IPS-20b (cell line): ENCODE results near the gene C11orf16.
"Not testable (repeated sequence)": the region's sequence is repeated elsewhere in the genome, so short reads cannot be mapped to it uniquely, and the experiment has no call there.

ENCODE experiments used
- H3K27ac ChIP-seq: one replicate; pipeline ENCODE4 v1.5.1; 2013; ENCODE audit warnings: low read length
- H3K27me3 ChIP-seq: 2 replicates; pipeline ENCODE4 v1.6.1; 2013; ENCODE audit warnings: mild to moderate bottlenecking, low read length, inconsistent platforms; ENCODE audit not compliant: insufficient read depth
- H3K36me3 ChIP-seq: 2 replicates; pipeline ENCODE4 v1.6.1; 2013; ENCODE audit warnings: low read depth, mild to moderate bottlenecking, inconsistent platforms, low read length, moderate library complexity; ENCODE audit not compliant: insufficient read depth
- H3K4me1 ChIP-seq: 2 replicates; pipeline ENCODE4 v1.6.1; 2013; ENCODE audit warnings: mild to moderate bottlenecking, control low read depth, inconsistent platforms, low read length, moderate library complexity; ENCODE audit not compliant: insufficient read depth
- H3K4me3 ChIP-seq: 2 replicates; pipeline ENCODE4 v1.5.1; 2013; ENCODE audit warnings: mild to moderate bottlenecking, low read length, inconsistent platforms
- H3K9ac ChIP-seq: 2 replicates; pipeline ENCODE4 v1.6.1; 2013; ENCODE audit warnings: low read depth, mild to moderate bottlenecking, inconsistent platforms, low read length, moderate library complexity
- H3K9me3 ChIP-seq: 2 replicates; pipeline ENCODE4 v1.6.1; 2013; ENCODE audit warnings: mild to moderate bottlenecking, low read depth, low read length, inconsistent platforms; ENCODE audit not compliant: insufficient read depth

C11orf16 gene

GRCh38 chr11:8910649-8911026 is 22.1 kb downstream of the C11orf16 start:
- peak overlapping the region; percentile 82 for H3K4me3 ChIP-seq
- H3K9me3 ChIP-seq = no peaks in the 10 kb centered on the region
- H3K27me3 ChIP-seq = peaks cover 29% of the 10 kb centered on the region
- peaks cover 8% of the 10 kb centered on the region; the same call in 1 of the 2 replicates for H3K4me1 ChIP-seq
- peaks cover 11% of the 10 kb centered on the region for H3K36me3 ChIP-seq
- peak overlapping the region; percentile 51; the same call in 1 of the 2 replicates for H3K9ac ChIP-seq
- no peak overlapping the region for H3K27ac ChIP-seq

- Histone ChIP-seq H3K27ac (no peak overlapping the region), H3K36me3 (no peaks in the 10 kb centered on the region), H3K27me3 (peaks cover 29% of the 10 kb centered on the region), H3K4me3 (no peak overlapping the region), H3K9ac (no peak overlapping the region), H3K9me3 (no peaks in the 10 kb centered on the region), H3K4me1 (peaks cover 8% of the 10 kb centered on the region; the same call in 1 of the 2 replicates)
These were observed 24.6 kb downstream of the C11orf16 start for GRCh38 chr11:8908099-8908498.

DNA sequence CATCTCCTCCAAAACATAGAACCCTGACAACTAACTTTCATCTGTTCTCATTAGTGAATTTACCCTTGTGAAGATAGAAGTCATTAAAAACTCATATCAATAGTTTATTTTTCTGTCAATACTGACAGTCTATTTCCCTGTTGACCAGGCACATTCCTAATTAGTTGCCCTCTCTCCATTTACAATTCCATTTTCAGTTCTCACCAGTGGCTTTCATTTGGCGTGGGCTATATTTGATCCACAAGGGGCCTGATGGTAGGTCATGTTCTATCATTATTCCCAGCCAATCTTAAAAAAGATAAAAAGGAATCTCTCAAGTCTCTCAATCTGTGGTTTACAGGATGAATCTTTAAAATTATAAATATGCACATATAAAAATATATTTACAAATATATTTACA is 25.6 kb downstream of the C11orf16 start:
- Histone ChIP-seq H3K27ac (no peak overlapping the region), H3K27me3 (peaks cover 29% of the 10 kb centered on the region), H3K4me3 (no peak overlapping the region), H3K4me1 (peaks cover 4% of the 10 kb centered on the region; the same call in 1 of the 2 replicates), H3K9ac (no peak overlapping the region), H3K36me3 (no peaks in the 10 kb centered on the region), H3K9me3 (no peaks in the 10 kb centered on the region)

DNA sequence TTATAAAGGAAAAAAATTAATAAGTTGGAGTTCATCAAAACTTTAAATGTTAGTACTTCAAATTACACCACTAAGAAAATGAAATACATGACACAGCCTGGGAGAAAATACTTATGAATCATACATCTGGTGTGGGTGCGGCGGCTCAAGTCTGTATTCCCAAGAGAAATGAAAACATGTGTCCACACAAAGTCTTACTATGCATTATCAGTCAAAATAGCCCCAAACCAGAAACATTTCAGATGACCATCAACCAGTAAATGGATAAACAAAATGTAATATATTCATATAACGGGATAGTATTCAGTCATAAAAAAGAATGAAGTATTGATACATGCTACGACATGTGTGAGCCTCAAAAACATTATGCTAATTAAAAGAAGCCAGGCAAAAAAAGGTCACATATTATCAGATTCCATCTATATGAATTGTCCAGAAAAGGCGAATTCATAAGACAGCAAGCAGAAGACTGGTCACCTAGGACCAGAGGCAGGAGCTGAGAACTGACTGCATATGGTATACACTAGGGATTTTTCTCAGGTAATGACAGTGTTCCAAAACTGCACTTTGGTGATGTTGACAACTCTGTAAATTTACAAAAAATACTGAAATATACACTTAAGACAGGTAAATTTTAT is 27.1 kb downstream of the C11orf16 start:
- Histone ChIP-seq H3K27me3 (peaks cover 29% of the 10 kb centered on the region), H3K4me1 (0 out of 2 replicates have a peak, but pooled peaks cover 3% of the 10 kb centered on the region), H3K36me3 (no peaks in the 10 kb centered on the region), H3K9me3 (no peaks in the 10 kb centered on the region), H3K9ac (no peak overlapping the region), H3K27ac (no peak overlapping the region), H3K4me3 (no peak overlapping the region)

GRCh38 chr11:8899119-8899753 is 33.5 kb downstream of the C11orf16 start:
- H3K9ac ChIP-seq = no peak overlapping the region
- no peak overlapping the region for H3K4me3 ChIP-seq
- no peaks in the 10 kb centered on the region for H3K27me3 ChIP-seq
- H3K36me3 ChIP-seq = no peaks in the 10 kb centered on the region
- H3K9me3 ChIP-seq = peaks cover 10% of the 10 kb centered on the region; the same call in 1 of the 2 replicates
- no peaks in the 10 kb centered on the region for H3K4me1 ChIP-seq
- H3K27ac ChIP-seq = no peak overlapping the region

DNA sequence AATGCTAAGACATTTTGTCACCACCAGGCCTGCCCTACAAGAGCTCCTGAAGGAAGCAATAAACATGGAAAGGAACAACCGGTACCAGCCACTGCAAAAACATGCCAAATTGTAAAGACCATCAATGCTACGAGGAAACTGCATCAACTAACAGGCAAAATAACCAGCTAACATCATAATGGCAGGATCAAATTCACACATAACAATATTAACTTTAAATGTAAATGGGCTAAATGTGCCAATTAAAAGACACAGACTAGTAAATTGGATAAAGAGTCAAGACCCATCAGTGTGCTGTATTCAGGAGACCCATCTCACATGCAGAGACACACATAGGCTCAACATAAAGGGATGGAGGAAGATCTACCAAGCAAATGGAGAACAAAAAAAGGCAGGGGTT is 41.6 kb downstream of the C11orf16 start:
- not testable (repeated sequence) for H3K27ac ChIP-seq, H3K4me3 ChIP-seq, H3K27me3 ChIP-seq, H3K4me1 ChIP-seq, H3K9ac ChIP-seq, H3K36me3 ChIP-seq
- H3K9me3 ChIP-seq = peaks cover 10% of the 10 kb centered on the region; the same call in 1 of the 2 replicates

DNA sequence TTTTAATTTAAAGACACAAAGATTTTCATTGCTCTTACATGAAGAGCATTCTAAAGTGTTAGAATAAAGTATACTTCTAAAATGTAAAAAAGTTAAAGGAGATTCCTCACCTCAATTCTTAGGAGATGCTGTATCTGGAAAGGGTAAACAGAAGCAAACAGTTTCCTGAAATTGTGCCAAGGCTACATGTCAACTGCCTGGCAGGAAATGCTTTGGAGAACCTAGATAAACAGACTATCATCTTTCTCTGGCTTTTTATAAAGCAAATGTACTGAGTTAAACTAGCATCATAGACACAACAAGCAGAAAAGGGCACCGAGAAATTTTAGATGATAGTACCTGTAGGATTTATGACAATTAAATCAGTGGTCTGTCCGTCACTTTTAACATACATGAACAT is 46.4 kb downstream of the C11orf16 start:
- peaks cover 10% of the 10 kb centered on the region; the same call in 1 of the 2 replicates for H3K9me3 ChIP-seq
- no peaks in the 10 kb centered on the region for H3K4me1 ChIP-seq
- no peak overlapping the region for H3K27ac ChIP-seq
- H3K27me3 ChIP-seq = no peaks in the 10 kb centered on the region
- no peak overlapping the region for H3K4me3 ChIP-seq
- H3K36me3 ChIP-seq = no peaks in the 10 kb centered on the region
- no peak overlapping the region for H3K9ac ChIP-seq

DNA sequence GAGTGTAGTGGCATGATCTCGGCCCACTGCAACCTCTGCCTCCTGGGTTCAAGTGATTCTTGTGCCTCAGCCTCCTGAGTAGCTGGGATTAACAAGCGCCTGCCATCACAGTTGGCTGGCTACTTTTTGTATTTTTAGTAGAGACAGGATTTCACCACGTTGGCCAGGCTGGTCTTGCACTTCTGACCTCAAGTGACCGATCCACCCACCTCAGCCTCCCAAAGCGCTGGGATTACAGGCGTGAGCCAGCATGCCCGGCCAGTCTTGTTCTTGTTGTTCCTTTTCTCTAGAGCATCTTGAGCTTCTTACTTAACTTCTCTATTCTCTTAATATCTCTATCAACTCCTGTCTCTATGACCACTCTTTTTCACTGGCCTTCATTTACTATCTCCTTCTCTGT is 51.2 kb downstream of the C11orf16 start:
- not testable (repeated sequence) for H3K9me3 ChIP-seq, H3K4me1 ChIP-seq, H3K36me3 ChIP-seq, H3K4me3 ChIP-seq, H3K9ac ChIP-seq, H3K27me3 ChIP-seq, H3K27ac ChIP-seq

GRCh38 chr11:8878771-8879170 is 54.0 kb downstream of the C11orf16 start:
- H3K27ac ChIP-seq = no peak overlapping the region
- no peaks in the 10 kb centered on the region for H3K9me3 ChIP-seq
- no peak overlapping the region for H3K9ac ChIP-seq
- H3K27me3 ChIP-seq = no peaks in the 10 kb centered on the region
- no peaks in the 10 kb centered on the region for H3K4me1 ChIP-seq
- H3K36me3 ChIP-seq = no peaks in the 10 kb centered on the region
- no peak overlapping the region for H3K4me3 ChIP-seq

DNA sequence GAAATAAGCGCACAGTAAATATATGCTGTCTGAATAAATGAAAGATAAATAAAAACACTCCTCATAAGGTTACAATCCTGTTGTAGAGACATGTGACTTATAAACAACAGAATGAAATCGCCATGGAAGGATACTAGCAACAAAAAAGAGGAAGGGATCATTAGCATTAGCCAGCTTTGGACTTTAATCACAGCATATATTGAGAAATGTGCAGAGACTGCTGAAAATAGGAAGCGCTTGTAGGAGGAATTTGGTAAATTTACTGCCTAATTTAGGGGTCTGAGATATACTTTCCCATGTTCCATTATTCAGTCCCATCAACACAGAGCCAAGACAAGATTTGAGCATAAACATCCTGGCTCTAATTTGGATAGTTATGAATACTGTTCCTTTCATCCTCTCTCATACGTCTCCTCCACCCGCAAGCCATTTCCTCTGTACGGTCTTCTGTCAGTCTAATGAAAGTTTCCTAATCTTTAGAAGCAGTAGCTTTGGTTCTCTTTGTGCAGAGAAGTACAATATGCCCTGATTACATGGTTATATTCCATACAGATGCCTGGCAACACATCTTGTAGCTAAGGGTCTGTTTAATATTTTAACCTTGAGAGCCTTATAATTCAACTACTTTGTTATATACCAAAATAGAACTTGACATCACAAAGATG is 58.9 kb downstream of the C11orf16 start:
- peaks cover 5% of the 10 kb centered on the region; the same call in 1 of the 2 replicates for H3K4me1 ChIP-seq
- H3K27me3 ChIP-seq = peaks cover 4% of the 10 kb centered on the region; the same call in 1 of the 2 replicates
- H3K36me3 ChIP-seq = no peaks in the 10 kb centered on the region
- no peak overlapping the region for H3K4me3 ChIP-seq
- no peak overlapping the region for H3K9ac ChIP-seq
- H3K9me3 ChIP-seq = no peaks in the 10 kb centered on the region
- no peak overlapping the region for H3K27ac ChIP-seq

DNA sequence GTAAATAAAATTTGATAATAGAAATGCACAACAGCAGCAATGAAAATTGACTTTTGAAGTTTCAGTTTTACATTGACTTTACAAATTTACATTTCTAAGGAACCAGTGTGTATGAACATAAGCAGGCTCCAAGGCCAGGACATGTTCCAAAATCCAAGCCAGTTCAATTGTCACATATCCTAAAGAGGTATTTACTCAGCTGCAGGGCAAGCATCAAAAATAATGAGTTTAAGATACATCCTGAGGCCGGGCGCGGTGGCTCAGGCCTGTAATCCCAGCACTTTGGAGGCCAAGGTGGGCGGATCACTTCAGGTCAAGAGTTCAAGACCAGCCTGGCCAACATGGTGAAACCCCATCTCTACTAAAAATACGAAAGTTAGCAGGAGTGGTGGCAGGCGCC is 60.8 kb downstream of the C11orf16 start:
- H3K27ac ChIP-seq = no peak overlapping the region
- peaks cover 4% of the 10 kb centered on the region; the same call in 1 of the 2 replicates for H3K27me3 ChIP-seq
- peak overlapping the region; percentile 82; the same call in 1 of the 2 replicates for H3K4me3 ChIP-seq

More for the DNA sequence above, 60.8 kb downstream of the C11orf16 start:
- Histone ChIP-seq H3K4me1 (peaks cover 8% of the 10 kb centered on the region), H3K36me3 (no peaks in the 10 kb centered on the region), H3K9me3 (no peaks in the 10 kb centered on the region), H3K9ac (no peak overlapping the region)
